ENCODE data around the gene SPRYD4. TPM values are rescaled to one million over a fixed set of nuclear protein-coding genes. Genes with fewer than 3 reads are reported as not detected.

SPRYD4 gene
- total and polyA plus RNA-seq, 9 of the 15 experiments (the other 6 are each of a cell fraction or from before 2014, with no cell fraction given), result 1.8 to 4.7 (median 2.8) TPM

- TF ChIP-seq, protein P1, sequence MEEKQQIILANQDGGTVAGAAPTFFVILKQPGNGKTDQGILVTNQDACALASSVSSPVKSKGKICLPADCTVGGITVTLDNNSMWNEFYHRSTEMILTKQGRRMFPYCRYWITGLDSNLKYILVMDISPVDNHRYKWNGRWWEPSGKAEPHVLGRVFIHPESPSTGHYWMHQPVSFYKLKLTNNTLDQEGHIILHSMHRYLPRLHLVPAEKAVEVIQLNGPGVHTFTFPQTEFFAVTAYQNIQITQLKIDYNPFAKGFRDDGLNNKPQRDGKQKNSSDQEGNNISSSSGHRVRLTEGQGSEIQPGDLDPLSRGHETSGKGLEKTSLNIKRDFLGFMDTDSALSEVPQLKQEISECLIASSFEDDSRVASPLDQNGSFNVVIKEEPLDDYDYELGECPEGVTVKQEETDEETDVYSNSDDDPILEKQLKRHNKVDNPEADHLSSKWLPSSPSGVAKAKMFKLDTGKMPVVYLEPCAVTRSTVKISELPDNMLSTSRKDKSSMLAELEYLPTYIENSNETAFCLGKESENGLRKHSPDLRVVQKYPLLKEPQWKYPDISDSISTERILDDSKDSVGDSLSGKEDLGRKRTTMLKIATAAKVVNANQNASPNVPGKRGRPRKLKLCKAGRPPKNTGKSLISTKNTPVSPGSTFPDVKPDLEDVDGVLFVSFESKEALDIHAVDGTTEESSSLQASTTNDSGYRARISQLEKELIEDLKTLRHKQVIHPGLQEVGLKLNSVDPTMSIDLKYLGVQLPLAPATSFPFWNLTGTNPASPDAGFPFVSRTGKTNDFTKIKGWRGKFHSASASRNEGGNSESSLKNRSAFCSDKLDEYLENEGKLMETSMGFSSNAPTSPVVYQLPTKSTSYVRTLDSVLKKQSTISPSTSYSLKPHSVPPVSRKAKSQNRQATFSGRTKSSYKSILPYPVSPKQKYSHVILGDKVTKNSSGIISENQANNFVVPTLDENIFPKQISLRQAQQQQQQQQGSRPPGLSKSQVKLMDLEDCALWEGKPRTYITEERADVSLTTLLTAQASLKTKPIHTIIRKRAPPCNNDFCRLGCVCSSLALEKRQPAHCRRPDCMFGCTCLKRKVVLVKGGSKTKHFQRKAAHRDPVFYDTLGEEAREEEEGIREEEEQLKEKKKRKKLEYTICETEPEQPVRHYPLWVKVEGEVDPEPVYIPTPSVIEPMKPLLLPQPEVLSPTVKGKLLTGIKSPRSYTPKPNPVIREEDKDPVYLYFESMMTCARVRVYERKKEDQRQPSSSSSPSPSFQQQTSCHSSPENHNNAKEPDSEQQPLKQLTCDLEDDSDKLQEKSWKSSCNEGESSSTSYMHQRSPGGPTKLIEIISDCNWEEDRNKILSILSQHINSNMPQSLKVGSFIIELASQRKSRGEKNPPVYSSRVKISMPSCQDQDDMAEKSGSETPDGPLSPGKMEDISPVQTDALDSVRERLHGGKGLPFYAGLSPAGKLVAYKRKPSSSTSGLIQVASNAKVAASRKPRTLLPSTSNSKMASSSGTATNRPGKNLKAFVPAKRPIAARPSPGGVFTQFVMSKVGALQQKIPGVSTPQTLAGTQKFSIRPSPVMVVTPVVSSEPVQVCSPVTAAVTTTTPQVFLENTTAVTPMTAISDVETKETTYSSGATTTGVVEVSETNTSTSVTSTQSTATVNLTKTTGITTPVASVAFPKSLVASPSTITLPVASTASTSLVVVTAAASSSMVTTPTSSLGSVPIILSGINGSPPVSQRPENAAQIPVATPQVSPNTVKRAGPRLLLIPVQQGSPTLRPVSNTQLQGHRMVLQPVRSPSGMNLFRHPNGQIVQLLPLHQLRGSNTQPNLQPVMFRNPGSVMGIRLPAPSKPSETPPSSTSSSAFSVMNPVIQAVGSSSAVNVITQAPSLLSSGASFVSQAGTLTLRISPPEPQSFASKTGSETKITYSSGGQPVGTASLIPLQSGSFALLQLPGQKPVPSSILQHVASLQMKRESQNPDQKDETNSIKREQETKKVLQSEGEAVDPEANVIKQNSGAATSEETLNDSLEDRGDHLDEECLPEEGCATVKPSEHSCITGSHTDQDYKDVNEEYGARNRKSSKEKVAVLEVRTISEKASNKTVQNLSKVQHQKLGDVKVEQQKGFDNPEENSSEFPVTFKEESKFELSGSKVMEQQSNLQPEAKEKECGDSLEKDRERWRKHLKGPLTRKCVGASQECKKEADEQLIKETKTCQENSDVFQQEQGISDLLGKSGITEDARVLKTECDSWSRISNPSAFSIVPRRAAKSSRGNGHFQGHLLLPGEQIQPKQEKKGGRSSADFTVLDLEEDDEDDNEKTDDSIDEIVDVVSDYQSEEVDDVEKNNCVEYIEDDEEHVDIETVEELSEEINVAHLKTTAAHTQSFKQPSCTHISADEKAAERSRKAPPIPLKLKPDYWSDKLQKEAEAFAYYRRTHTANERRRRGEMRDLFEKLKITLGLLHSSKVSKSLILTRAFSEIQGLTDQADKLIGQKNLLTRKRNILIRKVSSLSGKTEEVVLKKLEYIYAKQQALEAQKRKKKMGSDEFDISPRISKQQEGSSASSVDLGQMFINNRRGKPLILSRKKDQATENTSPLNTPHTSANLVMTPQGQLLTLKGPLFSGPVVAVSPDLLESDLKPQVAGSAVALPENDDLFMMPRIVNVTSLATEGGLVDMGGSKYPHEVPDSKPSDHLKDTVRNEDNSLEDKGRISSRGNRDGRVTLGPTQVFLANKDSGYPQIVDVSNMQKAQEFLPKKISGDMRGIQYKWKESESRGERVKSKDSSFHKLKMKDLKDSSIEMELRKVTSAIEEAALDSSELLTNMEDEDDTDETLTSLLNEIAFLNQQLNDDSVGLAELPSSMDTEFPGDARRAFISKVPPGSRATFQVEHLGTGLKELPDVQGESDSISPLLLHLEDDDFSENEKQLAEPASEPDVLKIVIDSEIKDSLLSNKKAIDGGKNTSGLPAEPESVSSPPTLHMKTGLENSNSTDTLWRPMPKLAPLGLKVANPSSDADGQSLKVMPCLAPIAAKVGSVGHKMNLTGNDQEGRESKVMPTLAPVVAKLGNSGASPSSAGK (IDR thresholded peaks at IDR 0.05), result no peak; the same call in 1 of the 2 replicates
- TF ChIP-seq ZNF655 (CRISPR knock-in tag; IDR thresholded peaks at IDR 0.05), result no peak
- TF ChIP-seq, protein P2, sequence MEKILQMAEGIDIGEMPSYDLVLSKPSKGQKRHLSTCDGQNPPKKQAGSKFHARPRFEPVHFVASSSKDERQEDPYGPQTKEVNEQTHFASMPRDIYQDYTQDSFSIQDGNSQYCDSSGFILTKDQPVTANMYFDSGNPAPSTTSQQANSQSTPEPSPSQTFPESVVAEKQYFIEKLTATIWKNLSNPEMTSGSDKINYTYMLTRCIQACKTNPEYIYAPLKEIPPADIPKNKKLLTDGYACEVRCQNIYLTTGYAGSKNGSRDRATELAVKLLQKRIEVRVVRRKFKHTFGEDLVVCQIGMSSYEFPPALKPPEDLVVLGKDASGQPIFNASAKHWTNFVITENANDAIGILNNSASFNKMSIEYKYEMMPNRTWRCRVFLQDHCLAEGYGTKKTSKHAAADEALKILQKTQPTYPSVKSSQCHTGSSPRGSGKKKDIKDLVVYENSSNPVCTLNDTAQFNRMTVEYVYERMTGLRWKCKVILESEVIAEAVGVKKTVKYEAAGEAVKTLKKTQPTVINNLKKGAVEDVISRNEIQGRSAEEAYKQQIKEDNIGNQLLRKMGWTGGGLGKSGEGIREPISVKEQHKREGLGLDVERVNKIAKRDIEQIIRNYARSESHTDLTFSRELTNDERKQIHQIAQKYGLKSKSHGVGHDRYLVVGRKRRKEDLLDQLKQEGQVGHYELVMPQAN (IDR thresholded peaks at IDR 0.05; ENCODE audit: borderline replicate concordance), result no peak; the same call in 1 of the 2 replicates
- no peak for TF ChIP-seq ZNF3 (CRISPR knock-in tag; IDR thresholded peaks at IDR 0.05)
- TF ChIP-seq ZNF79 (CRISPR knock-in tag; IDR thresholded peaks at IDR 0.05; ENCODE audit: low read depth), result no peak
- no peak for TF ChIP-seq CREB1 (IDR thresholded peaks at IDR 0.05)
- TF ChIP-seq CREB1 (CRISPR knock-in tag; IDR thresholded peaks at IDR 0.05), result peak; percentile 42; the same call in 1 of the 2 replicates
- TF ChIP-seq, protein P3, sequence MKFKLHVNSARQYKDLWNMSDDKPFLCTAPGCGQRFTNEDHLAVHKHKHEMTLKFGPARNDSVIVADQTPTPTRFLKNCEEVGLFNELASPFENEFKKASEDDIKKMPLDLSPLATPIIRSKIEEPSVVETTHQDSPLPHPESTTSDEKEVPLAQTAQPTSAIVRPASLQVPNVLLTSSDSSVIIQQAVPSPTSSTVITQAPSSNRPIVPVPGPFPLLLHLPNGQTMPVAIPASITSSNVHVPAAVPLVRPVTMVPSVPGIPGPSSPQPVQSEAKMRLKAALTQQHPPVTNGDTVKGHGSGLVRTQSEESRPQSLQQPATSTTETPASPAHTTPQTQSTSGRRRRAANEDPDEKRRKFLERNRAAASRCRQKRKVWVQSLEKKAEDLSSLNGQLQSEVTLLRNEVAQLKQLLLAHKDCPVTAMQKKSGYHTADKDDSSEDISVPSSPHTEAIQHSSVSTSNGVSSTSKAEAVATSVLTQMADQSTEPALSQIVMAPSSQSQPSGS (CRISPR knock-in tag; IDR thresholded peaks at IDR 0.05), result no peak
- TF ChIP-seq ARNT (IDR thresholded peaks at IDR 0.05), result peak in 1 of 2 experiments; percentile 79; a peak in 1 of 4 replicates
- TF ChIP-seq KLF13 (tag; IDR thresholded peaks at IDR 0.05; ENCODE audit: borderline replicate concordance, low read depth), result no peak
Observed at GRCh38 chr12:56437430-56438176, 30.8 kb upstream of the SPRYD4 start (continued).

Measured in K562 (cell line).